Endothelial cell of umbilical vein (primary cell): ENCODE results near the gene TBC1D14. TPM values are rescaled to one million over a fixed set of nuclear protein-coding genes. Genes with fewer than 3 reads are reported as not detected.

Experiments used
- BruUV-seq: library from RNA; stranded (reverse); fragments of 400-500 nt; replicated peaks from 2 replicates; lab custom pipeline; 2021; lab: Mats Ljungman, UMichigan
- CTCF ChIA-PET: fragments of 300-600, 350-600 bp; sonication (Branson Sonifier 250); formaldehyde crosslinking; loops from one replicate; lab custom pipeline; 2021; ENCODE audit warnings: antibody characterized with exemption, inconsistent platforms; lab: Charles Lee
- POLR2A ChIA-PET: fragments of 300-600, 350-600 bp; sonication (Branson Sonifier 250); formaldehyde crosslinking; loops from one replicate; lab custom pipeline; 2021; ENCODE audit warnings: antibody characterized with exemption, inconsistent platforms; lab: Charles Lee
- DNase-seq: peaks from one replicate; pipeline ENCODE4 v3.0.0-alpha.2; 2011; ENCODE audit warnings: low read depth, low spot score
- FAIRE-seq: peaks from 2 replicates; lab custom pipeline; 2011; peaks lifted over from hg19 to GRCh38; lab: Jason Lieb, UNC
- H2AFZ ChIP-seq: 2 replicates; pipeline ENCODE4 v1.6.0; 2012; ENCODE audit warnings: low read depth, low read length, control low read depth, inconsistent platforms
- H3K27ac ChIP-seq: 2 replicates; pipeline ENCODE4 v1.5.1; 2011; ENCODE audit warnings: low read depth, mild to moderate bottlenecking, control low read depth, low read length, moderate library complexity; ENCODE audit not compliant: insufficient read depth
- H3K27me3 ChIP-seq, 2 experiments: 2 replicates each; pipeline versions ENCODE4 v1.6.0 to v1.6.1; 2011; ENCODE audit warnings: low read length in 2 of 2, mixed read lengths in 1 of 2; ENCODE audit not compliant: control insufficient read depth in 2 of 2, insufficient read depth in 2 of 2
- H3K36me3 ChIP-seq, 2 experiments: 2 replicates in 1 of 2; 3 replicates in 1 of 2; pipeline ENCODE4 v1.5.1; 2011; ENCODE audit warnings: low read length in 2 of 2, mild to moderate bottlenecking in 1 of 2, moderate library complexity in 1 of 2; ENCODE audit not compliant: control insufficient read depth in 2 of 2, insufficient read depth in 2 of 2; ENCODE audit errors: extremely low read depth in 1 of 2
- H3K4me1 ChIP-seq: 3 replicates; pipeline ENCODE4 v1.5.1; 2011; ENCODE audit warnings: mild to moderate bottlenecking, low read length; ENCODE audit not compliant: control insufficient read depth, insufficient read depth; ENCODE audit errors: extremely low read depth
- H3K4me2 ChIP-seq: 2 replicates; pipeline ENCODE4 v1.6.1; 2011; ENCODE audit warnings: low read length, control low read depth, mixed read lengths; ENCODE audit not compliant: insufficient read depth
- H3K4me3 ChIP-seq, 3 experiments: fragments of 200-600 bp in 1 of 3; sonication (generic), shearing (Covaris generic) in 1 of 3; replicated peaks in 1 of 3; 2 replicates each; pipeline ENCODE4 v1.5.1; 2011 to 2016; ENCODE audit warnings: control low read depth in 3 of 3, low read length in 3 of 3, mild to moderate bottlenecking in 2 of 3, inconsistent platforms in 1 of 3, low read depth in 1 of 3, moderate library complexity in 1 of 3; ENCODE audit not compliant: insufficient read depth in 1 of 3
- H3K79me2 ChIP-seq: 2 replicates; pipeline ENCODE4 v1.6.0; 2012; ENCODE audit warnings: low read length, inconsistent platforms; ENCODE audit not compliant: control insufficient read depth, insufficient read depth
- H3K9ac ChIP-seq: replicated peaks from 2 replicates; pipeline ENCODE3; 2011; ENCODE audit warnings: low read length, control low read depth; ENCODE audit not compliant: insufficient read depth; ENCODE audit errors: extremely low read depth
- H3K9me1 ChIP-seq: replicated peaks from 3 replicates; pipeline ENCODE4 v1.6.0; 2011; ENCODE audit warnings: mild to moderate bottlenecking, low read length; ENCODE audit not compliant: control insufficient read depth, insufficient read depth; ENCODE audit errors: extremely low read depth
- H3K9me3 ChIP-seq: replicated peaks from 2 replicates; pipeline ENCODE4 v1.5.1; 2012; ENCODE audit warnings: low read length, inconsistent platforms; ENCODE audit not compliant: control insufficient read depth, insufficient read depth
- H4K20me1 ChIP-seq: replicated peaks from 2 replicates; pipeline ENCODE3; 2011; ENCODE audit warnings: mild to moderate bottlenecking, low read length; ENCODE audit not compliant: control insufficient read depth, insufficient read depth; ENCODE audit errors: extremely low read depth
- EZH2 ChIP-seq: IDR thresholded peaks from 2 replicates; pipeline ENCODE4 v1.6.1; 2012; ENCODE audit warnings: borderline replicate concordance, low read depth, mild to moderate bottlenecking, moderate library complexity, low read length, inconsistent platforms; ENCODE audit not compliant: severe bottlenecking
- JUN ChIP-seq: IDR thresholded peaks from 2 replicates; pipeline ENCODE4 v1.6.1; 2011; ENCODE audit warnings: borderline replicate concordance, low read depth; ENCODE audit not compliant: insufficient read length, insufficient read depth
- MYC ChIP-seq: IDR thresholded peaks from one replicate; pipeline ENCODE4 v1.6.1; 2011; ENCODE audit warnings: mild to moderate bottlenecking, low read depth, low read length
- POLR2A ChIP-seq: IDR thresholded peaks from 2 replicates; pipeline ENCODE4 v1.6.1; 2012; ENCODE audit warnings: low read depth, mild to moderate bottlenecking, control low read depth, low read length
- dilution Hi-C: fragments of 300-500 bp; cut with MboI; formaldehyde crosslinking; loops from one replicate; pipeline ENCODE4 v1.15.0; 2019; ENCODE audit warnings: low sequenced_read_pairs; ENCODE audit not compliant: extremely low pct_ligation_motif_present
- intact Hi-C: fragments of 100-400 bp; cut with micrococcal nuclease; formaldehyde crosslinking; loops from one replicate; pipeline ENCODE4 v1.10.0; 2022
- polyA plus RNA-seq, 4 experiments: library from polyadenylated mRNA; depleted of rRNA in 3 of 4; stranded (reverse) in 3 of 4; unstranded in 1 of 4; fragments of >200 nt; gene quantifications; 2 replicates each; pipeline versions ENCODE4 v1.2.1 to v1.2.3, GENCODE V29; 2011 to 2012; ENCODE audit warnings: missing spikeins in 1 of 4
- total RNA-seq: library from RNA; stranded (reverse); gene quantifications from 2 replicates; pipeline ENCODE4 v1.2.3, GENCODE V29; 2021
- TF ChIP-seq, protein P1 (sequence below): IDR thresholded peaks from 2 replicates; pipeline ENCODE4 v1.6.1; 2011; ENCODE audit not compliant: insufficient read depth, insufficient read length

Gene TBC1D14
- total and polyA plus RNA-seq, 2 donors (not counting 3 experiments of a cell fraction or from before 2014, with no cell fraction given): 23.7 to 24.8 TPM

DNA sequence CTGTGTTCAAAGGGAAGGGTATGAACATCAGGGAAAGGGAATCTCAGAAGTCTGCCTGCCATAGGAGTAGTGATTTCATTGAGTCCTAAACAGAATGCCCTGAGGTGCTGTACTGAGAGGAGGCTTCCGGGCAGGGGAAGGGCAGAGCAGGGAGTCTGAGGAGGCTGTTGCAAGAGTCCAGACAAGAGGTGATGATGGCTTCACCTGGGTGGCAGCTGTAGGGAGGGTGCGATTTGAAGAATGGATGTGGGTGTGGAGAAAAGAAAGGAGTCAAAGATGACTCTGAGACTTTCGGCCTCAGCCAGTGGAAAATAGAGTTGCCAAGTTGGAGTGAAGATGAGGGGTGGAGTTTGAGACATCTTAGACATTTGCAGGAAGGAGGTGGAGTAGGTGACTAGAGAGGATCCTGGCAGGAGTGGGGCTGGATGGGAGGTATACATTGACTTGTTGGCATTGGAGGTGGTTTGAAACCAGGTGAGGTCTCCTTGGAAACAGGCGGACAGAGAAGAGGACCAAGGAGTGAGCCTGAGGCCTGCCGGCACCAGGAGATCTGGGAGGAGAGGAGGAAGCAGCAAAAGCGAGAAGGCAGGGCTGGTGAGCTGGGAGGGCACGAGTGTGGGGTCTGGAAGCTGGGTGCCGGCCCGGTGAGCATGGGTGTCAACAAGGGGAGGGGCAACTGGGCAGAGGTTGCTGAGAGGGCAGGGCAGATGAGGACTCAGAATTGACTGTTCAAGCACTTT, 24.2 kb downstream of the TBC1D14 start:
- Histone ChIP-seq H3K9me3 (no peaks in the 10 kb centered on the region), H3K4me2 (no peak overlapping the region), H3K9me1 (no peaks in the 10 kb centered on the region), H3K4me3 (no peak overlapping the region), H3K27me3 (no peaks in the 10 kb centered on the region), H3K27ac (no peak overlapping the region), H3K4me1 (peaks cover 8% of the 10 kb centered on the region), H3K36me3 (no peaks in the 10 kb centered on the region), H3K79me2 (no peaks in the 10 kb centered on the region), H2AFZ (no peak overlapping the region), H4K20me1 (no peaks in the 10 kb centered on the region), H3K9ac (no peak overlapping the region)
- intact Hi-C loops (no loop called here), dilution Hi-C loops (no loop called here)
- POLR2A ChIA-PET: no interaction called here
- FAIRE-seq: no peak
- TF ChIP-seq JUN (no peak), MYC (no peak)
- no peak for DNase-seq
- CTCF ChIA-PET: no interaction called here
- no TSS peak for BruUV-seq

DNA sequence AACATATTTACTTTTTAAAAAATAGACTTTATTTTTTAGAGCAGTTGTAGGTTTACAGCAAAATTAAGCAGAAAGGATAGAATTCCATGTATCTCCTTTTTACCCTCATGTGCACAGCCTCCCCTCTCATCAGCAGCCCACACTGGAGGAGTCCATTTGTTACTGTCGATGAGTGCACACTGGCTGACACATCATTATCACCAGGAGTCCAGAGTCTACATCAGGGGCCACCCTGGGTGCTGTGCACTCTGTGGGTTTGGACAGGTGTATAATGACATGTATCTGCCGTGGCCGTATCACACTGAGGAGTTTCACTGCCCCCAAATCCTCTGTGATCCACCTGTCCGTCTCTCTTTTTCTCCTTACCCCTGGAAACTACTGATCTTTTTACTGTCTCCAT, 26.3 kb downstream of the TBC1D14 start:
- DNase-seq (no peak), FAIRE-seq (no peak)
- POLR2A ChIA-PET: no interaction called here
- TF ChIP-seq MYC: no peak
- TF ChIP-seq, protein P1, sequence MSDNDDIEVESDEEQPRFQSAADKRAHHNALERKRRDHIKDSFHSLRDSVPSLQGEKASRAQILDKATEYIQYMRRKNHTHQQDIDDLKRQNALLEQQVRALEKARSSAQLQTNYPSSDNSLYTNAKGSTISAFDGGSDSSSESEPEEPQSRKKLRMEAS: no peak
- no peak for TF ChIP-seq POLR2A
- no peak for TF ChIP-seq EZH2
- no peak overlapping the region for H3K4me3 ChIP-seq
- H3K4me2 ChIP-seq: no peak overlapping the region
- H3K27me3 ChIP-seq: no peaks in the 10 kb centered on the region
- BruUV-seq: no TSS peak
- dilution Hi-C loops (no loop called here), intact Hi-C loops (no loop called here)
- no peaks in the 10 kb centered on the region for H3K9me1 ChIP-seq
- no peak overlapping the region for H3K27ac ChIP-seq
- H4K20me1 ChIP-seq: no peaks in the 10 kb centered on the region
- CTCF ChIA-PET: interaction anchor here (1.6 kb wide), 1 partner anchor 19 kb away, joined by 3 read pairs; no protein-coding TSS in a partner anchor
- no peaks in the 10 kb centered on the region for H3K36me3 ChIP-seq
- H2AFZ ChIP-seq: no peak overlapping the region
- no peaks in the 10 kb centered on the region for H3K9me3 ChIP-seq
- peaks cover 8% of the 10 kb centered on the region for H3K4me1 ChIP-seq
- H3K9ac ChIP-seq: no peak overlapping the region
- no peaks in the 10 kb centered on the region for H3K79me2 ChIP-seq
